Neutrophil (primary cell): ENCODE data around the gene RBP3.

Source experiments
- H3K27ac ChIP-seq: fragments of 200-600 bp; sonication (generic); 2 replicates; pipeline ENCODE4 v1.5.1; 2016; ENCODE audit warnings: mild to moderate bottlenecking, moderate library complexity
- H3K27me3 ChIP-seq: fragments of 200-600 bp; sonication (generic); 2 replicates; pipeline ENCODE4 v1.6.0; 2016; ENCODE audit warnings: mild to moderate bottlenecking
- H3K36me3 ChIP-seq: fragments of 200-600 bp; sonication (generic); 2 replicates; pipeline ENCODE4 v1.5.1; 2017
- H3K4me1 ChIP-seq, 2 experiments: fragments of 200-600 bp in 1 of 2; sonication (generic) in 1 of 2; 1 replicate in 1 of 2; 2 replicates in 1 of 2; pipeline versions ENCODE4 v1.5.1 to v1.6.1; 2013 to 2016; ENCODE audit warnings: low read depth in 1 of 2, low read length in 1 of 2, mild to moderate bottlenecking in 1 of 2, moderate library complexity in 1 of 2; ENCODE audit not compliant: control insufficient read depth in 1 of 2, insufficient read depth in 1 of 2
- H3K4me3 ChIP-seq, 2 experiments: fragments of 200-600 bp in 1 of 2; sonication (generic) in 1 of 2; 1 replicate in 1 of 2; 2 replicates in 1 of 2; pipeline ENCODE4 v1.5.1; 2013 to 2016; ENCODE audit warnings: low read depth in 1 of 2, low read length in 1 of 2, mild to moderate bottlenecking in 1 of 2, moderate library complexity in 1 of 2
- H3K9me3 ChIP-seq: fragments of 200-600 bp; sonication (generic); 2 replicates; pipeline ENCODE4 v1.5.1; 2016
- CTCF ChIP-seq: fragments of 200-600 bp; sonication (generic); IDR thresholded peaks from 2 replicates; pipeline ENCODE4 v1.5.1; 2016; ENCODE audit warnings: antibody characterized with exemption

Gene RBP3

GRCh38 chr10:47406870-47407691 lies 58.9 kb downstream of the RBP3 start:
- H3K36me3 ChIP-seq: no peaks in the 10 kb centered on the region
- H3K27ac ChIP-seq: no peak overlapping the region
- no peak for TF ChIP-seq CTCF
- H3K9me3 ChIP-seq: no peaks in the 10 kb centered on the region
- H3K4me3 ChIP-seq: no peak overlapping the region
- peaks cover 8% of the 10 kb centered on the region in 2 experiments for H3K4me1 ChIP-seq
- H3K27me3 ChIP-seq: no peaks in the 10 kb centered on the region
